Mesenchymal stem cell (in vitro differentiated cells and primary cell): Measurements from ENCODE around the gene ATP1A2.

ENCODE experiments used
- DNase-seq: peaks from one replicate; pipeline ENCODE4 v3.0.0-alpha.2; 2013
- H2AFZ ChIP-seq: one replicate; pipeline ENCODE4 v1.6.1; 2013; ENCODE audit warnings: low read depth, mild to moderate bottlenecking, control low read depth, inconsistent platforms, low read length, moderate library complexity
- H2AK5ac ChIP-seq: 2 replicates; pipeline ENCODE4 v1.6.1; 2013; ENCODE audit warnings: low read length, moderate library complexity, mild to moderate bottlenecking, inconsistent platforms; ENCODE audit not compliant: severe bottlenecking
- H2BK120ac ChIP-seq: one replicate; pipeline ENCODE4 v1.6.1; 2013; ENCODE audit warnings: low read depth, mild to moderate bottlenecking, inconsistent platforms, low read length, moderate library complexity
- H2BK12ac ChIP-seq, 2 experiments: one replicate each; pipeline ENCODE4 v1.6.1; 2013; ENCODE audit warnings: inconsistent platforms in 2 of 2, low read length in 2 of 2, mild to moderate bottlenecking in 2 of 2, moderate library complexity in 2 of 2, control low read depth in 1 of 2
- H2BK15ac ChIP-seq: one replicate; pipeline ENCODE4 v1.6.1; 2013; ENCODE audit warnings: mild to moderate bottlenecking, low read depth, inconsistent platforms; ENCODE audit not compliant: poor library complexity, severe bottlenecking
- H2BK5ac ChIP-seq: 2 replicates; pipeline ENCODE4 v1.6.1; 2013; ENCODE audit warnings: low read depth, mild to moderate bottlenecking, low read length, control low read depth, inconsistent platforms; ENCODE audit not compliant: poor library complexity, severe bottlenecking
- H3K14ac ChIP-seq, 2 experiments: one replicate each; pipeline ENCODE4 v1.6.1; 2013; ENCODE audit warnings: inconsistent platforms in 2 of 2, low read length in 2 of 2, control low read depth in 1 of 2, mild to moderate bottlenecking in 1 of 2, moderate library complexity in 1 of 2
- H3K18ac ChIP-seq, 2 experiments: one replicate each; pipeline ENCODE4 v1.6.1; 2013; ENCODE audit warnings: inconsistent platforms in 2 of 2, low read length in 2 of 2, control low read depth in 1 of 2, low read depth in 1 of 2, mild to moderate bottlenecking in 1 of 2
- H3K23ac ChIP-seq, 2 experiments: one replicate each; pipeline ENCODE4 v1.6.1; 2013; ENCODE audit warnings: inconsistent platforms in 2 of 2, low read length in 2 of 2, mild to moderate bottlenecking in 2 of 2, moderate library complexity in 2 of 2, control low read depth in 1 of 2
- H3K27ac ChIP-seq: 2 replicates; pipeline ENCODE4 v1.5.1; 2013; ENCODE audit warnings: mild to moderate bottlenecking, moderate library complexity, low read length, control low read depth, inconsistent platforms; ENCODE audit not compliant: poor library complexity, severe bottlenecking
- H3K27me3 ChIP-seq, 2 experiments: 2 replicates each; pipeline versions ENCODE4 v1.6.1 to v1.7.0; 2013; ENCODE audit warnings: low read length in 2 of 2, mild to moderate bottlenecking in 2 of 2, moderate library complexity in 2 of 2, control low read depth in 1 of 2, inconsistent platforms in 1 of 2; ENCODE audit not compliant: control insufficient read depth in 1 of 2, insufficient read depth in 1 of 2
- H3K36me3 ChIP-seq, 2 experiments: 2 replicates each; pipeline versions ENCODE4 v1.6.1 to v1.7.0; 2013; ENCODE audit warnings: low read length in 2 of 2, control low read depth in 1 of 2, inconsistent platforms in 1 of 2, low read depth in 1 of 2, mild to moderate bottlenecking in 1 of 2; ENCODE audit not compliant: insufficient read depth in 2 of 2, control insufficient read depth in 1 of 2
- H3K4ac ChIP-seq, 2 experiments: one replicate each; pipeline ENCODE4 v1.6.1; 2013; ENCODE audit warnings: inconsistent platforms in 2 of 2, low read length in 2 of 2, mild to moderate bottlenecking in 2 of 2, moderate library complexity in 2 of 2, control low read depth in 1 of 2, low read depth in 1 of 2
- H3K4me1 ChIP-seq: 2 replicates; pipeline ENCODE4 v1.6.1; 2013; ENCODE audit warnings: low read depth, low read length, control low read depth; ENCODE audit not compliant: control insufficient read depth, insufficient read depth
- H3K4me2 ChIP-seq: 2 replicates; pipeline ENCODE4 v1.6.1; 2013; ENCODE audit warnings: low read length, mild to moderate bottlenecking, inconsistent platforms; ENCODE audit not compliant: poor library complexity, severe bottlenecking
- H3K4me3 ChIP-seq, 2 experiments: 2 replicates each; pipeline versions ENCODE4 v1.5.1 to v1.7.0; 2013; ENCODE audit warnings: low read length in 2 of 2, mild to moderate bottlenecking in 2 of 2, control low read depth in 1 of 2, low read depth in 1 of 2; ENCODE audit not compliant: insufficient read depth in 1 of 2
- H3K79me1 ChIP-seq: replicated peaks from 2 replicates; pipeline ENCODE4 v1.6.1; 2013; ENCODE audit warnings: mild to moderate bottlenecking, control low read depth, low read length, inconsistent platforms; ENCODE audit not compliant: poor library complexity, severe bottlenecking
- H3K9ac ChIP-seq: 2 replicates; pipeline ENCODE4 v1.7.0; 2013; ENCODE audit warnings: mild to moderate bottlenecking, low read length, moderate library complexity
- H3K9me3 ChIP-seq: 2 replicates; pipeline ENCODE4 v1.7.0; 2013; ENCODE audit warnings: mild to moderate bottlenecking, low read length; ENCODE audit not compliant: control insufficient read depth
- H4K8ac ChIP-seq: one replicate; pipeline ENCODE4 v1.6.1; 2013; ENCODE audit warnings: inconsistent platforms, mild to moderate bottlenecking, low read length, moderate library complexity
- H4K91ac ChIP-seq: one replicate; pipeline ENCODE4 v1.6.1; 2013; ENCODE audit warnings: mild to moderate bottlenecking, low read length, inconsistent platforms
- WGBS: methylation state at CpG from one replicate; pipeline ENCODE4 v1.1.7; 2013; ENCODE audit warnings: mixed read lengths; 5-methylcytosine and 5-hydroxymethylcytosine counted together

ATP1A2 gene

GRCh38 chr1:160143695-160144094 is 28.1 kb downstream of the ATP1A2 start:
- Histone ChIP-seq H3K27ac (no peak overlapping the region), H2BK5ac (no peak overlapping the region), H3K4ac (no peak overlapping the region), H3K4me1 (no peaks in the 10 kb centered on the region), H3K27me3 (peaks cover 18 to 27% of the 10 kb centered on the region in 2 experiments), H4K8ac (no peak overlapping the region), H3K9me3 (no peaks in the 10 kb centered on the region), H2BK15ac (no peak overlapping the region), H3K9ac (no peak overlapping the region), H3K18ac (no peak overlapping the region), H2AK5ac (no peak overlapping the region), H3K23ac (no peak overlapping the region), H3K14ac (no peak overlapping the region), H3K4me3 (no peak overlapping the region), H2AFZ (no peak overlapping the region), H3K36me3 (no peaks in the 10 kb centered on the region), H3K79me1 (no peaks in the 10 kb centered on the region), H3K4me2 (no peak overlapping the region), H2BK12ac (no peak overlapping the region), H2BK120ac (no peak overlapping the region), H4K91ac (no peak overlapping the region)
- no peak for DNase-seq
- no CpG with 5 or more reads among the region's 1 CpG for WGBS

- H3K14ac ChIP-seq: no peak overlapping the region
- H2AK5ac ChIP-seq: no peak overlapping the region
- no peak overlapping the region for H3K23ac ChIP-seq
- no peak overlapping the region for H2BK120ac ChIP-seq
- H3K36me3 ChIP-seq: no peaks in the 10 kb centered on the region
- no peak overlapping the region for H2BK15ac ChIP-seq
- H3K79me1 ChIP-seq: no peaks in the 10 kb centered on the region
- no peak overlapping the region for H3K4me2 ChIP-seq
- no peak overlapping the region for H2BK12ac ChIP-seq
- no peak overlapping the region for H3K27ac ChIP-seq
- no peak for DNase-seq
- no peaks in the 10 kb centered on the region for H3K9me3 ChIP-seq
- no peaks in the 10 kb centered on the region for H3K4me1 ChIP-seq
- H3K4me3 ChIP-seq: no peak overlapping the region
- H3K18ac ChIP-seq: no peak overlapping the region
- no peak overlapping the region for H2BK5ac ChIP-seq
- no peak overlapping the region for H3K4ac ChIP-seq
- no peak overlapping the region for H2AFZ ChIP-seq
- no peak overlapping the region for H3K9ac ChIP-seq
- WGBS: 75% methylated on average over 4 of the region's 4 CpGs
- no peak overlapping the region for H4K91ac ChIP-seq
- peaks cover 11 to 17% of the 10 kb centered on the region in 2 experiments for H3K27me3 ChIP-seq
- no peak overlapping the region for H4K8ac ChIP-seq
Observed at GRCh38 chr1:160144921-160145320, 29.4 kb downstream of the ATP1A2 start.

DNA sequence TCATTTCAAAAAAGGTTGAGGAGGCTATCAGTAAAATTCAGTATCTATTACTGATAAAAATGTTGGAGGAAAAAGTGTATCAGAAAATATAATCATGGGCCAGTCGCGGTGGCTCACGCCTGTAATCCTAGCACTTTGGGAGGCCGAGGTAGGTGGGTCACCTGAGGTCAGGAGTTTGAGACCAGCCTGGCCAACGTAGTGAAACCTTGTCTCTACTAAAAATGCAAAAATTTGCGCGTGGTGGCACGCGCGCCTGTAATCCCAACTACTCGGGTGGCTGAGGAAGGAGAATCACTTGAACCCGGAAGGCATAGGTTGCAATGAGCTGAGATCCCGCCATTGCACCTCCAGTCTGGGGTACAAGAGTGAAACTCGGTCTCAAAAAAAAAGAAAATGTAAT is 30.5 kb downstream of the ATP1A2 start:
- no peak overlapping the region for H2BK120ac ChIP-seq
- no peak overlapping the region for H2BK12ac ChIP-seq
- H2AFZ ChIP-seq: no peak overlapping the region
- peaks cover 9 to 14% of the 10 kb centered on the region in 2 experiments for H3K27me3 ChIP-seq
- no peak overlapping the region for H3K18ac ChIP-seq
- H3K9ac ChIP-seq: no peak overlapping the region
- no peaks in the 10 kb centered on the region for H3K4me1 ChIP-seq
- 95% methylated on average over 12 of the region's 14 CpGs for WGBS
- H2AK5ac ChIP-seq: no peak overlapping the region
- DNase-seq: no peak
- H3K4ac ChIP-seq: no peak overlapping the region
- no peak overlapping the region for H3K14ac ChIP-seq
- no peak overlapping the region for H3K4me3 ChIP-seq
- H3K27ac ChIP-seq: no peak overlapping the region
- no peak overlapping the region for H4K8ac ChIP-seq
- no peak overlapping the region for H2BK15ac ChIP-seq
- H3K36me3 ChIP-seq: no peaks in the 10 kb centered on the region
- H4K91ac ChIP-seq: no peak overlapping the region
- no peak overlapping the region for H3K23ac ChIP-seq
- no peaks in the 10 kb centered on the region for H3K79me1 ChIP-seq
- no peak overlapping the region for H2BK5ac ChIP-seq
- H3K4me2 ChIP-seq: no peak overlapping the region
- no peaks in the 10 kb centered on the region for H3K9me3 ChIP-seq

DNA sequence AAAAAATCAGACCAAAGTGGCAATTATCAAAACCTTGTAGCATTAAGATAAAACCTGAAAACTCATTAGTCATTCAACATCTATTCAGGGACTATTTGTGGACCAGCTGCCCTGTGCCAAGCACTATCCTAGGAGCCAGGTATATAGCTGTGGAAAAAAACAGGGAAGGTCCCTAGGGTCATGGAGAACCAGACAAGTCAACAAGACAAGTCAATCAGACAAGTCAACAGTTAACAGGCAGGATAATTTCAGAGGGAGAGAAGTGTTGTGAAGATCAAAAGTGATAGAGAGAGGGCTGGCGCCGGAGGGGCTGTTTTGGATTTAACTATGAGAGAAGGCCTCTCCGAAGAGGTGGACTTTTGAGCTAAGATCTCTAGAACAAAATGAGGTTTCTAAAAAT is 32.6 kb downstream of the ATP1A2 start:
- Histone ChIP-seq H2BK120ac (no peak overlapping the region), H3K9me3 (no peaks in the 10 kb centered on the region), H3K23ac (no peak overlapping the region), H4K91ac (no peak overlapping the region), H3K4ac (no peak overlapping the region), H3K27me3 (peaks cover 3 to 7% of the 10 kb centered on the region in 2 experiments), H2AK5ac (no peak overlapping the region), H3K18ac (no peak overlapping the region), H3K79me1 (no peaks in the 10 kb centered on the region), H3K36me3 (no peaks in the 10 kb centered on the region), H2BK15ac (no peak overlapping the region), H2AFZ (no peak overlapping the region), H3K9ac (no peak overlapping the region), H4K8ac (no peak overlapping the region), H2BK12ac (no peak overlapping the region), H3K27ac (no peak overlapping the region), H3K4me2 (no peak overlapping the region), H3K4me1 (no peaks in the 10 kb centered on the region), H3K14ac (no peak overlapping the region), H2BK5ac (no peak overlapping the region), H3K4me3 (no peak overlapping the region)
- WGBS: 98% methylated on average over 2 of the region's 3 CpGs
- no peak for DNase-seq
